ENCODE measurements around the gene MAS1. TPM values are rescaled to one million over a fixed set of nuclear protein-coding genes. Genes with fewer than 3 reads are reported as not detected.
A peak's percentile ranks its signal among the peaks of the same experiment; 100 is the strongest.
"Not testable (repeated sequence)": the region's sequence is repeated elsewhere in the genome, so short reads cannot be mapped to it uniquely, and the experiment has no call there.

MAS1 gene
- total RNA-seq, 1 donor from 2014 or later: not detected

- intact Hi-C loops (cut with DNase I): no loop called here
- ATAC-seq (ENCODE audit: poor library complexity) (no peak), DNase-seq (no peak)
Observed at GRCh38 chr6:159913375-159913774, 22.6 kb downstream of the MAS1 start.

- intact Hi-C loops (cut with DNase I): no loop called here
- DNase-seq (no peak), ATAC-seq (ENCODE audit: poor library complexity) (no peak)
Observed at GRCh38 chr6:159913862-159914564, 23.2 kb downstream of the MAS1 start.

- ATAC-seq (ENCODE audit: poor library complexity): no peak
- no peak for DNase-seq
- intact Hi-C loops (cut with DNase I): no loop called here
Observed at GRCh38 chr6:159914565-159914923, 23.8 kb downstream of the MAS1 start.

- peak; percentile 52 for ATAC-seq (ENCODE audit: poor library complexity)
- no peak for DNase-seq
- intact Hi-C loops (cut with DNase I): no loop called here
Observed at GRCh38 chr6:159915397-159915796, 24.6 kb downstream of the MAS1 start.

- intact Hi-C loops (cut with DNase I): no loop called here
- no peak for DNase-seq
- ATAC-seq (ENCODE audit: poor library complexity): no peak
Observed at GRCh38 chr6:159916237-159916636, 25.4 kb downstream of the MAS1 start.

- no peak for ATAC-seq (ENCODE audit: poor library complexity)
- intact Hi-C loops (cut with DNase I): no loop called here
- no peak for DNase-seq
Observed at GRCh38 chr6:159916752-159917151, 26.0 kb downstream of the MAS1 start.

- intact Hi-C loops (cut with DNase I): no loop called here
- ATAC-seq (ENCODE audit: poor library complexity) (no peak), DNase-seq (no peak)
Observed at GRCh38 chr6:159919011-159919511, 28.3 kb downstream of the MAS1 start.

GRCh38 chr6:159919800-159920199, 29.0 kb downstream of the MAS1 start:
- no peak for DNase-seq
- no peak for ATAC-seq (ENCODE audit: poor library complexity)
- intact Hi-C loops (cut with DNase I): no loop called here

GRCh38 chr6:159924150-159924549, 33.4 kb downstream of the MAS1 start:
- DNase-seq; ATAC-seq (ENCODE audit: poor library complexity); intact Hi-C loops (cut with DNase I): not testable (repeated sequence)

- no peak for DNase-seq
- no peak for ATAC-seq (ENCODE audit: poor library complexity)
- intact Hi-C loops (cut with DNase I): no loop called here
Observed at GRCh38 chr6:159926542-159927203, 35.9 kb downstream of the MAS1 start.

- DNase-seq: no peak
- intact Hi-C loops (cut with DNase I): no loop called here
- ATAC-seq (ENCODE audit: poor library complexity): no peak
Observed at GRCh38 chr6:159929819-159930218, 39.0 kb downstream of the MAS1 start.

GRCh38 chr6:159931112-159931511, 40.3 kb downstream of the MAS1 start:
- no peak for DNase-seq
- intact Hi-C loops (cut with DNase I): no loop called here
- ATAC-seq (ENCODE audit: poor library complexity): no peak

GRCh38 chr6:159931846-159932245, 41.1 kb downstream of the MAS1 start:
- intact Hi-C loops (cut with DNase I): no loop called here
- DNase-seq (no peak), ATAC-seq (ENCODE audit: poor library complexity) (no peak)

GRCh38 chr6:159933077-159933476, 42.3 kb downstream of the MAS1 start:
- ATAC-seq (ENCODE audit: poor library complexity) (no peak), DNase-seq (no peak)
- intact Hi-C loops (cut with DNase I): no loop called here

- DNase-seq (no peak), ATAC-seq (ENCODE audit: poor library complexity) (no peak)
- intact Hi-C loops (cut with DNase I): no loop called here
Observed at GRCh38 chr6:159934181-159934580, 43.4 kb downstream of the MAS1 start.

GRCh38 chr6:159935065-159935464, 44.3 kb downstream of the MAS1 start:
- intact Hi-C loops (cut with DNase I): no loop called here
- ATAC-seq (ENCODE audit: poor library complexity) (no peak), DNase-seq (no peak)

- ATAC-seq (ENCODE audit: poor library complexity): no peak
- intact Hi-C loops (cut with DNase I): no loop called here
- no peak for DNase-seq
Observed at GRCh38 chr6:159935633-159936032, 44.8 kb downstream of the MAS1 start.

GRCh38 chr6:159939591-159940016, 48.8 kb downstream of the MAS1 start:
- ATAC-seq (ENCODE audit: poor library complexity) (peak; percentile 74), DNase-seq (peak; percentile 69)
- intact Hi-C loops (cut with DNase I): loop anchor here (5.0 kb wide), 1 partner anchor 77 kb away; no protein-coding TSS in a partner anchor

All from Right ventricle myocardium superior (tissue), 1 donor.